KG1 (cell line): ENCODE data around the gene NLRX1.
A peak's percentile ranks its signal among the peaks of the same experiment; 100 is the strongest.
"Not testable (repeated sequence)": the region's sequence is repeated elsewhere in the genome, so short reads cannot be mapped to it uniquely, and the experiment has no call there.

Experiments used
- DNase-seq: peaks from one replicate; lab custom pipeline; 2025; lab: John Stamatoyannopoulos, UW

The NLRX1 gene

DNA sequence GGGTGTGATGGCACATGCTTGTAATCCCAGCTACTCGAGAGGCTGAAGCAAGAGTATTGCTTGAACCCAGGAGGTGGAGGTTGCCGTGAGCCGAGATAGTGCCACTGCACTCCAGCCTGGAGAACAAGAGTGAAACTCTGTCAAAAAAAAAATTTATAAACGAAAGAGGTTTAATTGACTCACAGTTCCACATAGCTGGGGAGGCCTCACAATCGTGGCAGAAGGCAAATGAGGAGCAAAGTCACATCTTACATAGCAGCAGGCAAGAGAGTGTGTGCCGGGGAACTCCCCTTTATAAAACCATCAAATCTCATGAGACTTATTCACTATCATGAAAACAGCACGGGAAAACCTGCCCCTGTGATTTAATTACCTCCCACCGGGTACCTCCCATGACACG is 15.9 kb downstream of the NLRX1 start:
- not testable (repeated sequence) for DNase-seq

DNA sequence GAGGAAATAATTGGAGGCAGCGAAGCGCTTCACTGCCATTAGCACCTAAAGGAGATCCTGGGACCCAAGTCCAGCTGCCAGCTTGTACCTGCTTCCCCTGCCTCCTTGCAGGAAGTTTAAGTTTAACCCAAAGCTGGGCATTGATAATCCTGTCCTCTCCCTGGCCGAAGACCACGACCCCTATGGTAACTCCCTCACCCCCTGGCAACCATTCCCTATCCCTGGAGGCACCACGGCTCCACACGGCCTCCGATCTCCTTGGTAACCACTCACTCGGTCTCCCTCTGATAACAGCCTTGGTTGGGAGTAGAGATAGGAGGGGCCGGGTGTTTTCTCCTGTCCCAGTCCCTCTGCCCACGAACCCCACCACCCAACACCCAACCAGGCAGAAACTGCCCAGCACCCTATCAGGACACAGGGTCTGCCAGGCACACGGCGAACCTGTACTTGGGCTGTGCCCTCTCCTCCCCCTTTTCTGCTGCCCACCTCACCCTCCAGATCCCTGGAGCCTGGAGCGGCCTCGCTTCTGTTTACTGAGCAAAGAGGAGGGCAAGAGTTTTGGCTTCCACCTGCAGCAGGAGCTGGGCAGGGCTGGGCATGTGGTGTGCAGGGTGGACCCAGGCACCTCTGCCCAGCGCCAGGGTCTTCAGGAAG is 17.6 kb downstream of the NLRX1 start:
- DNase-seq: no peak

DNA sequence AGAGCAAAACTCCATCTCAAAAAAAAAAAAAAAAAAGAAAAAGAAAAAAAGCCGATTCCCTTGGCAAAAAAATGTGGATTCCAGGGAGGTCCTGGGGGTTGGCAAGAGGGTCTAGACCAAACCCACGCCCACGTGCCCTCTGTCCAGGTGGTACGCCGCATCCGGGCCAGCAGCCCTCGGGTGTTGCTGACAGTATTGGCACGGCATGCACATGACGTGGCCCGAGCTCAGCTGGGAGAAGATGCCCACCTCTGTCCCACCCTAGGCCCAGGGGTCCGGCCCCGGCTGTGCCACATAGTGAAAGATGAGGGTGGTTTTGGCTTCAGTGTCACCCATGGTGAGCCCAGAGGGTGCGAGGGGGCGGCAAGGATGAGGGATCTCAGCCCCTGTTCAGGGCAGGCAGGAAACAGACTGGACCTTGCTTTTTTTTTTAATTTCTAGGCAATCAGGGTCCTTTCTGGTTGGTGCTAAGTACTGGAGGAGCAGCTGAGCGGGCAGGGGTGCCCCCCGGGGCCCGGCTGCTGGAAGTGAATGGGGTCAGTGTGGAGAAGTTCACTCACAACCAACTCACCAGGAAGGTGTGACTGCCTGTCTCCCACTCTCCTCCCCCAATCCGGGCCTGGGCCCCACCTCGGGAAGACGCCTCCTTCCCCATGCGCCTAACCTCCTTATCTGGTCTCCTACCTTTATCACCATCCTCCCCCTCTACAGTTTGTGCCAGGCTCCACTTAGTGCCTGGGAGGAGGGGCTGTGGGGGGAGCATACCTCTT is 18.8 kb downstream of the NLRX1 start:
- no peak for DNase-seq

DNA sequence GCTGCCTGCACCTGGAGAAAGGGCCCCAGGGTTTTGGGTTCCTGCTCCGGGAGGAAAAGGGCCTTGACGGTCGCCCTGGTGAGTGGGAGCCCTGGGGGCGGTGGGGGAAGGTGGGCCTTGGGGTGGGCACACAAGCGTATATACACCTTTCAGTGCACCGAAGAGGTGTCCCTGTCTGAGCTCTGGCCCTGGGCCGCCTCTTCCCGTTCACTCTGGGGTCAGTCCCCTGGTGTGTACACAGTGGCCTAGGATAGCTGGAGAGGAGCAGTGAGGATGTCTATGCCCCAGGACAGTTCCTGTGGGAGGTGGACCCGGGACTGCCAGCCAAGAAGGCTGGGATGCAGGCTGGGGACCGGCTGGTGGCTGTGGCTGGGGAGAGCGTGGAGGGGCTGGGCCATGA is 19.5 kb downstream of the NLRX1 start:
- DNase-seq: no peak

DNA sequence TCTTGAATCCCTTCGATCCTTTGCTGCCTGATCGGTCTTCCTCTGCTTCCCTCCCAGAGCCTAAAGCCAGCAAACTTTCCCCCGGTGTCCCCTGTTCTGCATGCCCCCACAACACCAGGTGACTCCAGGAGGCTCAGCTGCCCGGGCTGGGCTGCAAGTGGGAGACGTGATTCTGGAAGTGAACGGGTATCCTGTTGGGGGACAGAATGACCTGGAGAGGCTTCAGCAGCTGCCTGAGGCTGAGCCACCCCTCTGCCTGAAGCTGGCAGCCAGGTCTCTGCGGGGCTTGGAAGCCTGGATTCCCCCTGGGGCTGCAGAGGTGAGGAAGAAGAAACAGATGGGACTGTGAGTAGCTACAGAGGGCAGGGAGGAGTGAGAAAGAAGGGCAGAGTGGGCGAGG is 20.4 kb downstream of the NLRX1 start:
- DNase-seq: no peak

DNA sequence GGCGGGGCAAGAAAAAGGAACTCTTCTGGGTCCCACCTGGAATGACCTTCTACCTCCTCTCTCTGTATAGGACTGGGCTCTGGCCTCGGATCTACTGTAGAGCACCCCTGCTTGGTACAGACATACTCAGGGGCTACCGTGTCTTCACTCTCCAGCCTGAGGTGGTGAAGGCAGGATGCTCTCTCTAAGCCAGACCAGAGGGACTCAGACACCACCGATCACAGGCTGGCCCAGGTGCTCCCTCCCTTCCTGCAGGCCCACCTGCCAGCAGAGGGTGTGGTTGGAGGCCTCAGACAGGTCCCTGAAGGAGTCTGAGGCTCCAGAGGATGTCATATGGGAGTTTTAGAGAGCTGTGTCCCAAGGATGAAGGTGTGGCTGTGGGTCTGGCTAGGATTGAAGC is 20.9 kb downstream of the NLRX1 start:
- DNase-seq: no peak

DNA sequence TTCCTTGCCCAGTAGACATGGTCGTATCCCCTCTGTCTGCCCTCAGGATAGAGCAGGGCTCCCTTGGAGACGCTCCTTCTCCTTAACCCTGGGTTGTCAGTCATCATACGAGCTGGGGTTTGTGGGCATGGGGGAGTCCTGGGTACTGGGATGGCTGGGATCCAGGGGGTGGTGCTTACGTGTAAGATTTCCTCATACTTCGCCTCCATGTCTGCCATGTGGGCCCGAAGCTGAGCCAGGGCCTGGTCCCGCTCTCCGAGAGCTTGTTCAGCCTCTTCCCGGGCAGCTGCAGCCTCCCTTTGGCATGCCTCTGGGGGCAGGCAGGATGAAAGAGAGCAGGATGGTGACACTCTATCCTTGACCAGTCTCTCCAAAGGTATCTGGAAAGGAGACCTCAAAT is 22.0 kb downstream of the NLRX1 start:
- no peak for DNase-seq

DNA sequence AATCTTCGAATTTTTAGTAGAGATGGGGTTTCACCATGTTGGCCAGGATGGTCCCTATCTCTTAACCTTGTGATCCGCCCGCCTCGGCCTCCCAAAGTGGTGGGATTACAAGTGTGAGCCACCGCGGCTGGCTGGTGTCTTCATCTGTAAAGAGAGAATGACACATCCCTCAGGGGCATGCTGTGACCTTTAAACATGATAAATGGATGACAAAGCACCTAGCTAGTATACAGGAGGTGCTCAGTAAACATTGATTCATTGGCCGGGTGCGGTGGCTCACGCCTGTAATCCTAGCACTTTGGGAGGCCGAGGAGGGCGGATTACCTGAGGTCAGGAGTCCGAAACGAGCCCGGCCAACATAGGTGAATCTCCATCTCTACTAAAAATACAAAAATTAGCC is 22.7 kb downstream of the NLRX1 start:
- not testable (repeated sequence) for DNase-seq

DNA sequence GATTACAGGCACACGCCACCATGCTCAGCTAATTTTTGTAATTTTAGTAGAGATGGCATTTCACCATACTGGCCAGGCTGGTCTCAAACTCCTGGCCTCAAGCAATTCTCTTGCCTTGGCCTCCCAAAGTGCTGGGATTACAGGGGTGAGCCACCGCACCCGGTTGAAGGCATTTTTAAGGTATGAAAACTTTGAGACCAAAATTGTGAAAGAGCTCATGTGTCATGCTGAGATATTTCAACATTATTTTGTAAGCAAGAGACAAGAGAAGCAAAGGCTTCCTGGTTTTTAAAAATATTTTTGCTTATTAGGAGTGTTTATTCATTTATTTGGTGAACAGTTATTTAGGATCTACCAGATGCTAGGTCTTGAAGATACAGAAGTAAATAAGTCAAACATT is 23.6 kb downstream of the NLRX1 start:
- DNase-seq: no peak

DNA sequence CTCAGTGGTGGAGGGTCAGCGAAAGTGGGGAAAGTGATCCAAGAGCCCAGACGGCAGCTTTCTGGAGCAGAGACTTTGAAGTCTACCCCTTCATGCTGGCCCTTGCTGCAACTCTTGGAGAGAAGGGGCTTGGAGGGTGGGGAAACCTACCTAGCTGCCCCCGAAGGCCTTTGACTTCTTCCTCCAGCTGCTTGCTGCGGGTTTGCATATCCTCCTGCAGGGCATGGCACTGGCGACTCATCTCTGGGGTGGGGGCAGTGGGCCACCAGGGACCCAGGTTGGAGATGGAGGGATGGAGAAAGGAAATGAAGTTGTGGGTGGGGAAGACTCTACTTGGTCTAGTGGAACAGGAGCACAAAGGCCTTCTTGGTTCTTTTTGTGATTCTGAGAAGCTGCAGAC is 24.5 kb downstream of the NLRX1 start:
- no peak for DNase-seq

DNA sequence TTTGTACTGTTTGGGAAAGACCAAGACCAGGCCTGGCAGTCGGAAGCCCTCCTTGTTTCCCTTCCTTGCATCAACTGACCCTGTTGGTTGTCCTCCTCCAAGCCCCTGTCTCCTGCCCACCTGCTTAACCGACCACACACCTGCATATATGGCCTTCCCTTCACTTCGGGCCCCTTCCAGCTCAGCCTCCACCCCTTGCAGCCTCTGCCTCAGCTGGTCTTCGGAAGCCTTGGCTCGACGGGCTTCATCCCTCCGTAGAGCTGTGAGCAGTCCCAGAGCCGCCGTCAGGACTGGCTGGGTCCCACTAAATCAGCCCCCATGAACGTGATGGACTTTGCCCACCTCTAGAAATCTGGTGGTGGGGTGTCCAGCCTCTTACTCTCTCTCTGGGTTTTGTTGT is 25.1 kb downstream of the NLRX1 start:
- DNase-seq: no peak

DNA sequence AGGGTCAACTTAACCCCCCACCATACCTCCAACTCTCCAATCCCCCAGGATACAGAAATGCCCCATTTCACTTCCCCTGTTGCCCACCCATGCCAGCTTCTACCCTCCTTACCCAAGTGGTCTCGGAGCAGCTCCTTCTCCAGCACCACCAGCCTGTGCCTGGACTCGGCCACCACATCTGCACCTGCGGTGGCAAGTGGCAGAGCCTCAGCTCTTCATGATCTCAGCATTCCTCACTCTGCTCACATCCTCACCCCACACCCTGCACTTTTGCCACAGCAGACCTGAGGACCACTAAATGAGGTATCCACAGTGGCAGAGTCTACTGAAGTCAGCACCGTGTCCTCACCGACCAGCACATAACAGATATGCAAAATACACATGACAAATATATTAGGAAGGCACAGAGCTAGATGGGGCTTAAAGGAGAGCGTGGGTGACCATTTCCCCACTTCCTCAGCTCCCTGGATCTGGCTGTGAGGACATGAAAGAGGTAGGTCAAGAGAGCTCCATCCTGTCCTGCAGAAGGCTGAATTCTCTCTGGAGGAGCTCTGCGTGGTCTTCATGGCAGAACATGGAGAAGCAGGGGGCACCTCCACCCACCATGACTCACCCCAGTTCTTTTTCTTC is 26.4 kb downstream of the NLRX1 start:
- DNase-seq: no peak

DNA sequence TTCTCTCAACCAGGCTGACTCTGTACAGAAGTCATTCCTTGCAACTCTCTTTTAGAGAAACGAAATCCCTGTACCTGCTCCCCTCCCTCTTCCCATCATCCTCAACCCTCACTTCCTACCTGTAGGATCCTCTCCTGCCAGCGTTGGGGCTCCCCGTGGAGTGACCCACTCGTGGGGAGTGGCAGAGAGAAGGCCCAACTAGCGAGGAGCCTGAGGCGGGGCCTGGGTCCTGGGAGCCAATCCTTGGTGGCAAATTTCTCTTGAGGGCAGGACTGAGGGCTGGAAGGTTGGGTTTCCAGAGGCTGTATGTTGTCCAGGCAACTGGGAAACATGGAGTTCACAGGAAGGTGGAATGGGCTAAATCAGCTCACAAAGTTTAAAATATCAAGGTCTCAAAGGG is 27.2 kb downstream of the NLRX1 start:
- DNase-seq: no peak

DNA sequence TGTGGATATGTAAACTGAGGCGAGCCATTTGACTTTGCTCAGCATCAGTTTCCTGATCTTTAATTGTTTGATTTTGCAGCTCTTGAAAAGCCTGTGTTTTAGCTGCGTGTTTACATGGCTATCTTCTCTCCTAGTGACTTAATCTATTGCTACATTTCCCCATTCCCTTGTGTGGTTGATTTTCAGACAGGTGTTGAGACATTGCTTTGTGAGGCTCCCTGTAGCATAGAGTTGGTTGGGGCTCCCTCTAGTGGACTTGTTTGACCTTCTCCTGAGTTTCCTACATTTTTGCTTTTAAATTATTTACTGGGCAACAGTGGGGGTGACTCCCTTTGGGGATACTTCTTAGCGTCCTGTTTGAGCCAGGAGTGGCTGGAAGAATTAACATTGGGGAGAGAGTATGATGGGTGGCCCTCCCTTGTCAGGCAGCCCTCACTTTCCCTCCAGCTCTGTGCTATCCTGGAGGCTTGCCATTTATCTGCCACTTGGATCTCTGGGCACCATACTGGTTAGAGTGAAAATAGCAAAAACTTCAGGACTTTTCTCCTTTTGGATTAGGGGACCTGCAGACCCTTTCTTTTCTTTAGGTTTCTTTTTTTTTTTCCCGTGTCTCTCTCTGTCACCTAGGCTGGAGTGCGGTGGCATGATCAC is 28.4 kb downstream of the NLRX1 start:
- peak; percentile 91 for DNase-seq

DNA sequence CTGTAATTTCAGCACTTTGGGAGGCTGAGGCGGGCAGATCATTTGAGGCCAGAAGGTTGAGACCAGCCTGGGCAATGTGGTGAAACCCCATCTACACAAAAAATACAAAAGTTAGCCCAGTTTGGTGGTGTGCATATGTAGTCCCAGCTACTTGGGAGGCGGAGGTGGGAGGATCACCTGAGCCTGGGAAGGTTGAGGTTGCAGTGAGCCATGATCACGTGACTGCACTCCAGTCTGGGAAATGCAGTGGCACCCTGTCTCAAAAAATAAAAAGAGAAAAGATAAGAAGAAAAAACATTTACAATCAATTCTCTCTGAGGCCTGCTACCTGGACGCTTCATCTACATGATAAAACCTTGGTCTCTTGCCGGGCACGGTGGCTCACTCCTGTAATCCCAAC is 30.4 kb downstream of the NLRX1 start:
- DNase-seq: no peak

DNA sequence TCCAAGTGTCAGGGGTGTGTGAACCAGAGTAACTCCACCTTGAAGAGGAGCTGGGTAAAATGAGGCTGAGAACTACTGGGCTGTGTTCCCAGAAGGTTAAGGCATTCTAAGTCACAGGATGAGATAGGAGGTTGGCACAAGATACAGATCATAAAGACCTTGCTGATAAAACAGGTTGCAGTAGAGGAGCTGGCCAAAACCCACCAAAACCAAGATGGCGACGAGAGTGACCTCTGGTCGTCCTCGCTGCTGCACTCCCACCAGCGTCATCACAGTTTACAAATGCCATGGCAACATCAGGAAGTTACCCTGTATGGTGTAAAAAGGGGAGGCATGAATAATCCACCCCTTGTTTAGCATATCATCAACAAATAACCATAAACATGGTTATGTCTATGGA is 32.7 kb downstream of the NLRX1 start:
- not testable (repeated sequence) for DNase-seq

DNA sequence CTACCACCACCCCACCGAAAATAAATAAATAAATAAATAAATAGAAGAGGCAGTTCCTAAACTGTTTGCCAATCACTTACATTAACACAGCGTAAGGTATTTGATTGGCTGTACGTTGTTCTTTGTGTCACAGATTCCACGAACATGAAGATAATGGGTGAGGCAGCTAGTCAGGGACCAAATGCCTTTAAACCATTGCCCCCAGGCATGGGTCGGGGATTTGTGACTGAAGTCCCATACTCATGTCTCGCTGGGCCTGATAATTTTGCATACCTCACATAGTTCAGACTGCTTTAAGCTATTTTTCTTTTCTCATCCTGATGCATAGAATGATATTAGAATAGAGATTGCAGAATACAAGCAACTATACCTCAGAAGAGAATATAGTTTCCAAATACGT is 34.0 kb downstream of the NLRX1 start:
- no peak for DNase-seq

DNA sequence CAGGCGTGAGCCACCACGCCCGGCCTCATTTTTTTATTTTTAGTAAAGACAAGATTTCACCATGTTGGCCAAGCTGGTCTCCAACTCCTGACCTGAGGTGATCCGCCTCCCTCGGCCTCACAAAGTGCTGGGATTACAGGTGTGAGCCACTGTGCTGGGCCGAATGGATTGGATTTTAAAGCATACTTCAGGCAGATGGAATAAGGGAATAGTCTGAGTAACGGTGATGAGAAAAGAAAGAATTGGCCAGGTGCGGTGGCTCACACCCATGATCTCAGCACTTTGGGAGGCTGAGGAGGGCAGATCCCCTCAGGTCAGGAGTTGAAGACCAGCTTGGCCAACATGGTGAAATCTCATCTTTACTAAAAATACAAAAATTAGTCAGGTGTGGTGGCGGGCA is 35.5 kb downstream of the NLRX1 start:
- DNase-seq: no peak

DNA sequence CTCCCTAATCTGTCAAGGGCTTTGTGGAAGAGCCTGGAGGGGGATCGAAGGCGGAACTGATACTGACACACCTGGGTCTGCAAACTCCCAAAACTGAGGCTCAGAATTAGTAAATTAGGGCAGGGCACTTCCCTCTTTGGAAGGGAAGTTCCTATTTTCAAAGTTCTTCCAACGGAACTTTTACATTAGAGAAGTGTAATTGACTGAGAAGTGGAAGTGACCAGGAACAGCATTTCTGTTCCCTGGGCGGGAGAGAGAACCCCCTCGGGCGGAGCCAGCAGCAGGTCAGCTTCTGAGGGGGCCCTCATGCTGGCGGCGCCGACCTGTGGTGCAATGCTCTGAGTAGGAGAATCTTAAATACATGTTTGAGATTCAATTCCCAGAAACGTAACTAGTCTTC is 36.6 kb downstream of the NLRX1 start:
- DNase-seq: no peak

DNA sequence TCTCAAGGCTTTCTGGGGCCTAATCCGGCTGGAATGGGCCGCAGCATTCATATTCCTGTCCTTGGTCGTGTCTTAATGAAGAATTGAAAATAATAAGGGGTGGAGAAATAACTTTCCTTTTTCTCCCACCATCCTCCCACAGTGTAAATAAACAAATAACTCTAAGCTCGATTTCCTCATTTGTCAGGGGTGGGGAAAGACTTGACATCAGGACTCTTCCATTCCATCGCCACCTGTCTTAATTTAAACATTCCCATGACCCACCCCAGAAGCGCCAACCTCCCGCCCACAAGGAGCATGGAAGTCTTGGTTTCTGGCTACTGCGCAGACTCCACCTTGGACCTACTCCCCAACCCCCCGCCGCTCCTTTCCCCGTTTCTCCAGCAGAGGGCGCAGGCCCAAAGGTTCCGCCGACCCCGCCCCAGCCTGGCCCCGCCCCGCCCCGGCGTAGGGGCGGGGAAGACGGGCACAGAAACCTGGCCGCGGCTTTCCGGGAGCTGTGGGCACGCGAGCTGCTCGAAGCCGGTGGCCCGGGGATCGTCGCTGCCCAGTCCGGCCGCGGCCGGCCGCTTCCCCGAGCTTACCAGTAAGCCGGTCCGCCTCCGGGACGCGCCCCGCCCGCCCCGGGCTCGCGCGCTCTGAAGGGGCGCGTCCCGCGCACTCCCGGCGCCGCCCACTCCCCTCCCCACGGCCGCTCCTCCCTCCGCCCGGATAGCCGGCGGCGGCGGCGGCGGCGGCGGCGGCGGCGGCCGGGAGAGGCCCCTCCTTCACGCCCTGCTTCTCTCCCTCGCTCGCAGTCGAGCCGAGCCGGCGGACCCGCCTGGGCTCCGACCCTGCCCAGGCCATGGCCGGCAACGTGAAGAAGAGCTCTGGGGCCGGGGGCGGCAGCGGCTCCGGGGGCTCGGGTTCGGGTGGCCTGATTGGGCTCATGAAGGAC is 37.3 kb downstream of the NLRX1 start, which contains the start of gene CBL:
CBL (plus strand) TSS at position 766 of the 937 bp plus-strand sequence; CDS start at position 845, 79 bp downstream.
- peak; percentile 97 for DNase-seq
